BLaER1 treated with 17β-estradiol and CSF1 and Interleukin-3, amounts not matched to agents 10 nM and 100 nM (cell line): ENCODE results near the gene SIK2.
"Not testable (repeated sequence)": the region's sequence is repeated elsewhere in the genome, so short reads cannot be mapped to it uniquely, and the experiment has no call there.

Experiments used
- H3K27ac ChIP-seq, 11 experiments: shearing (Covaris generic); formaldehyde crosslinking; 2 replicates each; pipeline ENCODE4 v1.8.1; 2022
- H3K27me3 ChIP-seq, 11 experiments: shearing (Covaris generic); formaldehyde crosslinking; 2 replicates each; pipeline ENCODE4 v1.8.1; 2022
- H3K36me3 ChIP-seq, 11 experiments: shearing (Covaris generic); formaldehyde crosslinking; 2 replicates each; pipeline ENCODE4 v1.8.1; 2022
- H3K4me1 ChIP-seq, 10 experiments: shearing (Covaris generic); formaldehyde crosslinking; 2 replicates each; pipeline ENCODE4 v1.8.1; 2022
- H3K4me2 ChIP-seq, 11 experiments: shearing (Covaris generic); formaldehyde crosslinking; 2 replicates each; pipeline ENCODE4 v1.8.1; 2022
- H3K4me3 ChIP-seq, 10 experiments: shearing (Covaris generic); formaldehyde crosslinking; 2 replicates each; pipeline ENCODE4 v1.8.1; 2022
- H3K9ac ChIP-seq, 11 experiments: shearing (Covaris generic); formaldehyde crosslinking; 2 replicates each; pipeline ENCODE4 v1.8.1; 2022
- H3K9me3 ChIP-seq, 11 experiments: shearing (Covaris generic); formaldehyde crosslinking; replicated peaks in 1 of 11; 2 replicates each; pipeline ENCODE4 v1.8.1; 2022
- H4K20me1 ChIP-seq, 11 experiments: shearing (Covaris generic); formaldehyde crosslinking; 2 replicates each; pipeline ENCODE4 v1.8.1; 2022
- Cebpa-rat ChIP-seq, 11 experiments: shearing (Covaris generic); IDR thresholded peaks; 2 replicates each; pipeline ENCODE4 v1.8.1; 2022

The SIK2 gene

DNA sequence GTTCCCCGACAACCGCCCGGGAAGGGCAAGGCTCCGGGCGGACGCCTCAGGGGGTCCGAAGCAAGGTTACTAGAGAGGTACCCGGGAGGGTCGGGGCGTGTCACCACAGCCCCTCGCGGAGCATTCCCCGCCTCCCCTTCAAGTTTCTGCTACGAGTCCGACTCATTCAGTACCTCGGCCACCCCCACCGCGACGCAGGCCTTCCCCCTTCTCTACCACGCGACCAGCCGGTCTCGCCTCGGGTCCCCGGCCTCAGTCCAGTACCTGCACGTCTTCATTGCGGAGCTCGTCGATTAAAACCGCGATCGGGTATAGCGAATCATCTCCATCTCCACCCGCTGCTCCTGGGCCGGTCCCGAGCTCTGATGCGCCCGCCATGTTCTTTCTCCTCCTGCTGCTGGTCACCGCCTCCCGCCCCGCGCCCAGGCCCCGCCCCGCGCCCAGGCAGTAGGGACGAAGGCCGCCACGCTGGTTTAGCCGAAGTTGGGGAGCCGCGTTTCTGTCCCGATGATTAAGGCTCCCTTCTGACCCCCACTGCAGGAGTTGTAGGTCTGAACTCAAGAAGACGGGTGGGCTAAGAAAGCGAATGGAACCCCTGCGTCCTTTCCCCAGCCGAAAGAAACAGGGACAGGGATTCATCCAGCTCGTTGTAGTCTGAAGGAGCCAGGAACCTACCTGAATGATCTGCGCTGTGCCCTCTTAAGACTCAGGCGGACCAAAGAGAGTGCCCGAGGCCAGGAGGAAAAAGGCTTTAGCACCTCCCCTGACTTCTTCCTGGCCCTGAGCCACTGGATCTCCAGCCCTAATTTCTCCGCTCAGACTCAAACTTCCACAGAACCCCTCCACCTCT, 164.0 kb downstream of the SIK2 start, which contains the start of gene PPP2R1B:
PPP2R1B (minus strand) TSS at position 406 of the 850 bp plus-strand sequence; CDS start at position 378, 28 bp downstream.
- Histone ChIP-seq H3K4me3 (peak within 1 kb of the TSS; percentile 79 to 99 (median 94)), H3K9ac (peak within 1 kb of the TSS; percentile 80 to 90 (median 86)), H3K27me3 (peaks cover 0 to 6% (median 0%) of the 10 kb centered on the region in 11 experiments; a peak in 6 of 22 replicates), H3K9me3 (no peaks in the 10 kb centered on the region), H4K20me1 (peaks cover 0 to 37% (median 4%) of the 10 kb centered on the region in 11 experiments; a peak in 8 of 22 replicates), H3K36me3 (peaks cover 21 to 38% (median 34%) of the 10 kb centered on the region in 11 experiments), H3K4me2 (peak within 1 kb of the TSS; percentile 92 to 100 (median 94)), H3K4me1 (peaks cover 14 to 42% (median 32%) of the 10 kb centered on the region in 10 experiments), H3K27ac (peak within 1 kb of the TSS; percentile 53 to 84 (median 75); a peak in 21 of 22 replicates)
- TF ChIP-seq Cebpa-rat (IDR thresholded peaks at IDR 0.05) = no peak

DNA sequence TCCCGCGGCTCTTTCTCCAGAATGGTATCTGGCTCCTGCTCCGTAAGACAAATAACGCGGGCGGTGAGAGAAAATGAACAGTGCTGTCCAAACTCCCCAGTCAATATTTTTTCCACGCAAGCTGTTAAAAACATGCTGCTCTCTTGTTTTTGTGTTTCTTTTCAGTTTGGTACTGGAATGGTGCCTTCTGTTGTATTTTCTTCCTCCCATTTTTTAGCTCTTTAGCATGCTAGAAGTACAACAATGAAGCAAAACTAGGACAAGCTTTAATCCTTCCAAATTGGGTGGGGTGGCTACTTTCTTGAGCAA, 164.5 kb downstream of the SIK2 start:
- Histone ChIP-seq H3K9me3 (no peaks in the 10 kb centered on the region), H3K27ac (peak overlapping the region in 9 of 11 experiments; percentile 32 to 84 (median 75); a peak in 13 of 22 replicates)
- TF ChIP-seq Cebpa-rat (IDR thresholded peaks at IDR 0.05) = no peak

DNA sequence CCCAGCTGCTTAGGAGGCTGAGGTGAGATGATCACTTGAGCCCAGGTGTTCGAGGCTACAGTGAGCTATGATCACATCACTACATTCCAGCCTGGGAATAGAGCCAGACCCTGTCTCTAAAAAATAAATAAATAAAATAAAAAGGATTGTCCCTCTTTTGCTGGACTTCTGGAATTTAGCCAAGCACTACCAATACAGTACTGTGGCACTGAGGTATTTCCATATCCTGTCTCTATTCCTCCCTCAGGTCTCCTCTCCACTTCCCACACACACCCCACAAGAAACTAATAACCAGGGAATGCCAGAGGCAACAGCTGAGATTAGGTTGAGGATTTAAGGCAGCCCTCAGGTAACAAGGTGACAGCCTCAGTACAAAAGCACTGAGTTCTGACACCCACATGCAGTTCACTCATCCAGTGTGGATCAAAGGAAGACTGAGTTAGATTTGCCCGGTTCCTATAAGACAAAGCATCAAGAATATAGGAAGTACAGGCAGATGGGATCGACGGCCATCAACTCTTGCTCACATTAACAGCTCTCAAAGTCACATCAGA, 168.4 kb downstream of the SIK2 start:
- Histone ChIP-seq H3K36me3 (no peaks in the 10 kb centered on the region), H3K27ac (no peak overlapping the region), H3K4me3 (no peak overlapping the region), H3K27me3 (peaks cover 0 to 6% (median 0%) of the 10 kb centered on the region in 11 experiments; a peak in 6 of 22 replicates), H3K9ac (no peak overlapping the region), H4K20me1 (no peaks in the 10 kb centered on the region), H3K4me1 (peaks cover 0 to 10% (median 8%) of the 10 kb centered on the region in 10 experiments; a peak in 15 of 20 replicates), H3K4me2 (no peak overlapping the region), H3K9me3 (no peaks in the 10 kb centered on the region)
- no peak for TF ChIP-seq Cebpa-rat (IDR thresholded peaks at IDR 0.05)

More for the DNA sequence above, 164.5 kb downstream of the SIK2 start:
- H3K4me2 ChIP-seq = peak overlapping the region; percentile 87 to 100 (median 94)
- peak overlapping the region; percentile 75 to 90 (median 86); a peak in 20 of 22 replicates for H3K9ac ChIP-seq
- H3K4me1 ChIP-seq = peaks cover 14 to 42% (median 32%) of the 10 kb centered on the region in 10 experiments
- H3K27me3 ChIP-seq = peaks cover 0 to 6% (median 0%) of the 10 kb centered on the region in 11 experiments; a peak in 6 of 22 replicates
- peak overlapping the region; percentile 79 to 99 (median 94) for H3K4me3 ChIP-seq
- H3K36me3 ChIP-seq = peaks cover 15 to 32% (median 29%) of the 10 kb centered on the region in 11 experiments
- H4K20me1 ChIP-seq = peaks cover 0 to 32% (median 4%) of the 10 kb centered on the region in 11 experiments; a peak in 8 of 22 replicates

DNA sequence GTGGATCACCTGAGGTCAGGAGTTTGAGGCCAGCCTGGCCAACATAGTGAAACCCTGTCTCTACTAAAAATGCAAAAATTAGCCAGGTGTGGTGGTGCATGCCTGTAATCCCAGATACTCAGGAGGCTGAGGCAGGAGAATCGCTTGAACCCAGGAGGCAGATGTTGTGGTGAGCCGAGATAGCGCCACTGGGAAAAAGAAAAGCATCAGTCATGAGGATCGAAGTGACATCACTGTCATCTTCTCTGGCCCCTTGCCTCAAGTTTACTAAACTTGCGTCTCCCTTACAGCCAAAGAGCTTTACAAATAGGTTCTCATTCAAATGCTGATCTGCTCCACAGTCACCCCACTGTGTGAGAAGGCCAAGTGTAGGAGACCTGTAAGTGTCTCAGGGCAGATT, 169.0 kb downstream of the SIK2 start:
- peaks cover 0 to 10% (median 8%) of the 10 kb centered on the region in 10 experiments; a peak in 15 of 20 replicates for H3K4me1 ChIP-seq
- not testable (repeated sequence) for H3K27ac ChIP-seq, H3K36me3 ChIP-seq, H3K4me3 ChIP-seq, H4K20me1 ChIP-seq, H3K9ac ChIP-seq, H3K4me2 ChIP-seq, H3K27me3 ChIP-seq, H3K9me3 ChIP-seq

DNA sequence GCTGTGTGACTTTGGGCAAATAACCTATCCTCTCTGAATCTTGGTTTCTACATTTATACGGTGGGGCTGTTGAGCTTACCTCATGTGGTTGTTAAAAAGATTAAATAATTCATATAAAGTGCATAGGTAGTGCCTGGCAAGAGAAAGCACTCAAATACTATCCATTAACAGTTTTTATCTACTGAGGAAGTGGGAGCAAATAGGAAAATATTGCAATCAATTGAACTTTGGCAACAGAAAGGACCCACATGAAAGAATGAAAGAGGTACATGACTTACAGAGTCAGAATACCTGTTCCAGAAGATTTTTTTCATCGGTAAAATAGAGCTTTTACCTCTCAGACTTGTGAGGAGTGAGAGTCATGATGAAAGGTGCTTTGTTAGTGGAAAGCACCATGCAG, 170.3 kb downstream of the SIK2 start:
- no peak overlapping the region for H3K27ac ChIP-seq
- no peak overlapping the region for H3K9ac ChIP-seq
- H3K4me1 ChIP-seq = peaks cover 0 to 10% (median 7%) of the 10 kb centered on the region in 10 experiments; a peak in 7 of 20 replicates
- no peaks in the 10 kb centered on the region for H3K36me3 ChIP-seq
- no peaks in the 10 kb centered on the region for H3K9me3 ChIP-seq
- no peak for TF ChIP-seq Cebpa-rat (IDR thresholded peaks at IDR 0.05)
- H3K27me3 ChIP-seq = no peaks in the 10 kb centered on the region
- H3K4me2 ChIP-seq = no peak overlapping the region
- no peak overlapping the region for H3K4me3 ChIP-seq
- no peaks in the 10 kb centered on the region for H4K20me1 ChIP-seq

DNA sequence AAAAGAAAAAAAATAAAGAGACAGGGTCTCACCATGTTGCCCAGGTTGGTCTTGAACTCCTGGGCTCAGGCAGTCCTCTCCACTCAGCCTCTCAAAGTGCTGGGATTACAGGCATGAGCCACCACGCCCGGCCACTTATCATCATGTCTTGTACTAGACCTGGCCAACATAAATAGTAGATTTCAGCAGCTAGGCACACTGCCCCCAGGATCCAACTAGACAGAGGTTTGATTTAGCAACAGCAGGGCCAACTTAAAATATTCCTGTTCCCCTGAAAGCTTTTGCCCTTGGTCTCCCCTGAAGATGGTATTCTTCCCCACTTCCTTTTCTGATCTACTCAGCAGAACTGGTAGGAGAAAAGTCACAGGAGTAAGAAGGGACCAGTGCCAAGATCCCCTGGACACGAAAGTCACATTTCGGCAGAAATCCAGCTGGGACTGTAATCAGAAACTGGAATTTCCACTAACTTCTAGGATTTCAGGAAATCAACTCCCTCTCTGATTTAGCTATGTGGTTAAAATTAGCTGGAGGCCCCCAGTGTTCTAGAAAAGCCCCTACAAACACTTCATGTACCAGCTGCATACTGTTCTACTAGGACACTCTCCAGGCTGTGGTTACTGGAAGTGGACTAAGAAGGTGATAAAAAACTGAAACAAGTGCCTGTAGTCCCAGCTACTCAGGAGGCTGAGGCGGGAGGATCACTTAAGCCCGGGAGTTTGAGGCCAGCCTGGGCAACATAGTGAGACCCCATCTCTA, 172.9 kb downstream of the SIK2 start:
- Histone ChIP-seq H3K4me2 (no peak overlapping the region), H3K27me3 (no peaks in the 10 kb centered on the region), H3K27ac (no peak overlapping the region), H3K4me1 (peaks cover 0 to 10% (median 7%) of the 10 kb centered on the region in 10 experiments; a peak in 7 of 20 replicates), H3K9me3 (no peaks in the 10 kb centered on the region), H3K4me3 (no peak overlapping the region), H3K9ac (no peak overlapping the region), H3K36me3 (no peaks in the 10 kb centered on the region), H4K20me1 (no peaks in the 10 kb centered on the region)
- TF ChIP-seq Cebpa-rat (IDR thresholded peaks at IDR 0.05) = no peak

DNA sequence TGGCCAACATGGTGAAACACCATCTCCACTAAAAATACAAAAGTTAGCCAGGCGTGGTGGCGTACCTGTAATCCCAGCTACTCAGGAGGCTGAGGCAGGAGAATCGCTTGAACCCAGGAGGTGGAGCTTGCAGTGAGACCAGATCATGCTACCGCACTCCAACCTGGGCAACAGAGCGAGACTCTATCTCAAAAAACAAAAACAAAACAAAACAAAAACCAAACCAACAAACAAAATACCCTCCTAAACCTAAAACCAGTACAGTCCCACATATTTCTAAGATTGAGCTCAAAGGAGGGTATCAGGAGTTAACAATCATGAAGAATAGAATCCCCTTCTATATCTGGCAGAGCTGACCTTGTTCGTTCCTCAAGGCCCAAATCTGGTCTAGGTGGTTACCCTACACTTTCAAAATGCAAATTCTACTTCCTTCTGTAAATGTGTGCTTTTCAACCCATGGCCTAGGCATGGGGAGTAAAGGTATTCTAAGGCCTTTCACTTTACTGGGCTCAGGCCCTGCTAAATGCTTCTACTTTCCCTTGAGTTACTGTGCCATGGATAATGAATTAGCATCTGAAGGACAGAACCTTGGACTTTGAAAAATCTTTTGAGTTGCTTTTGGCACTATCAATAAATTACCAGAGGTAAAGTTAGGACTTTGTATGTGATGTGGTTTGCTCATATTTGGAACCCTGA, 174.3 kb downstream of the SIK2 start:
- H3K4me3 ChIP-seq = no peak overlapping the region
- H4K20me1 ChIP-seq = no peaks in the 10 kb centered on the region
- H3K36me3 ChIP-seq = no peaks in the 10 kb centered on the region
- peak overlapping the region in 3 of 11 experiments; percentile 1 to 10 (median 1); a peak in 3 of 22 replicates for H3K4me2 ChIP-seq
- no peak overlapping the region; a peak in 1 of 22 replicates for H3K9ac ChIP-seq
- no peaks in the 10 kb centered on the region for H3K27me3 ChIP-seq
- H3K27ac ChIP-seq = no peak overlapping the region
- H3K4me1 ChIP-seq = peaks cover 0 to 10% (median 7%) of the 10 kb centered on the region in 10 experiments; a peak in 7 of 20 replicates
- no peaks in the 10 kb centered on the region for H3K9me3 ChIP-seq
- no peak for TF ChIP-seq Cebpa-rat (IDR thresholded peaks at IDR 0.05)
